ACHN (cell line): Measurements from ENCODE around the gene CYP2W1.
"Not testable (repeated sequence)": the region's sequence is repeated elsewhere in the genome, so short reads cannot be mapped to it uniquely, and the experiment has no call there.

Experiments
- DNase-seq: peaks from one replicate; pipeline ENCODE4 v3.0.0-alpha.2; 2015
- in situ Hi-C: cut with HindIII; loops from 2 replicates; pipeline ENCODE4 v1.10.0; 2017; ENCODE audit warnings: low sequenced_read_pairs, low pct_ligation_motif_present, low pct_unique_long_range_greater_than_20kb

Gene CYP2W1

GRCh38 chr7:949021-949934 lies 33.7 kb upstream of the CYP2W1 start:
- DNase-seq = no peak
- in situ Hi-C loops = no loop called here

GRCh38 chr7:951881-952547 lies 31.0 kb upstream of the CYP2W1 start:
- in situ Hi-C loops = loop anchor here (25.0 kb wide), 1 partner anchor 165 kb away; no protein-coding TSS in a partner anchor
- no peak for DNase-seq

GRCh38 chr7:952548-953441 lies 30.2 kb upstream of the CYP2W1 start:
- in situ Hi-C loops = loop anchor here (25.0 kb wide), 1 partner anchor 165 kb away; no protein-coding TSS in a partner anchor
- no peak for DNase-seq

- in situ Hi-C loops = loop anchor here (25.0 kb wide), 1 partner anchor 166 kb away; no protein-coding TSS in a partner anchor
- no peak for DNase-seq
These were observed 29.2 kb upstream of the CYP2W1 start for GRCh38 chr7:953547-954327.

- in situ Hi-C loops = loop anchor here (25.0 kb wide), 1 partner anchor 167 kb away; no protein-coding TSS in a partner anchor
- DNase-seq = peak; percentile 61
These were observed 28.4 kb upstream of the CYP2W1 start, which contains the start of gene ADAP1 for GRCh38 chr7:954330-955238. ADAP1 (minus strand) TSS chr7:954680; CDS start chr7:954477, 203 bp downstream.

- no peak for DNase-seq
- in situ Hi-C loops = loop anchor here (25.0 kb wide), 1 partner anchor 169 kb away; no protein-coding TSS in a partner anchor
These were observed 26.9 kb upstream of the CYP2W1 start for GRCh38 chr7:956031-956430.

- DNase-seq = no peak
- in situ Hi-C loops = loop anchor here (25.0 kb wide), 1 partner anchor 170 kb away; no protein-coding TSS in a partner anchor
These were observed 25.4 kb upstream of the CYP2W1 start for GRCh38 chr7:957418-958220.

GRCh38 chr7:958221-959200 lies 24.5 kb upstream of the CYP2W1 start:
- DNase-seq = no peak
- in situ Hi-C loops = loop anchor here (25.0 kb wide), 1 partner anchor 171 kb away; no protein-coding TSS in a partner anchor

GRCh38 chr7:959271-959670 lies 23.7 kb upstream of the CYP2W1 start:
- in situ Hi-C loops = loop anchor here (25.0 kb wide), 1 partner anchor 172 kb away; no protein-coding TSS in a partner anchor
- no peak for DNase-seq

- DNase-seq = not testable (repeated sequence)
- in situ Hi-C loops = loop anchor here (25.0 kb wide), 1 partner anchor 172 kb away; no protein-coding TSS in a partner anchor
These were observed 23.2 kb upstream of the CYP2W1 start for GRCh38 chr7:959740-960139.

GRCh38 chr7:960269-960871 lies 22.6 kb upstream of the CYP2W1 start:
- in situ Hi-C loops = loop anchor here (25.0 kb wide), 1 partner anchor 173 kb away; no protein-coding TSS in a partner anchor
- no peak for DNase-seq

GRCh38 chr7:960972-961371 lies 22.0 kb upstream of the CYP2W1 start:
- in situ Hi-C loops = loop anchor here (25.0 kb wide), 1 partner anchor 174 kb away; no protein-coding TSS in a partner anchor
- DNase-seq = not testable (repeated sequence)

- DNase-seq = no peak
- in situ Hi-C loops = loop anchor here (25.0 kb wide), 1 partner anchor 174 kb away; no protein-coding TSS in a partner anchor
These were observed 21.2 kb upstream of the CYP2W1 start for GRCh38 chr7:961546-962400.
